CD8-positive, alpha-beta memory T cell (primary cell): Measurements from ENCODE around the gene PGBD5. TPM values are rescaled to one million over a fixed set of nuclear protein-coding genes. Genes with fewer than 3 reads are reported as not detected.

Source experiments
- CTCF ChIA-PET: fragments of 350-600 bp; sonication (Branson Sonifier 250); formaldehyde crosslinking; loops from one replicate; lab custom pipeline; 2021; ENCODE audit warnings: antibody characterized with exemption; lab: Charles Lee
- POLR2A ChIA-PET: fragments of 350-600 bp; sonication (Branson Sonifier 250); formaldehyde crosslinking; loops from one replicate; lab custom pipeline; 2021; ENCODE audit warnings: antibody characterized with exemption; lab: Charles Lee
- DNase-seq, 5 donors: peaks; one replicate each; pipeline versions ENCODE4 v3.0.0 to v3.0.0-alpha.2; 2020 to 2022; ENCODE audit warnings: mixed read lengths in 1 of 5
- H3K27ac ChIP-seq: one replicate; pipeline ENCODE4 v1.7.0; 2013; ENCODE audit warnings: low read depth, mild to moderate bottlenecking, low read length, moderate library complexity
- H3K27me3 ChIP-seq: 2 replicates; pipeline ENCODE4 v1.7.0; 2013; ENCODE audit warnings: low read length, mild to moderate bottlenecking; ENCODE audit not compliant: insufficient read depth, poor library complexity, severe bottlenecking
- H3K36me3 ChIP-seq: 2 replicates; pipeline ENCODE4 v1.7.0; 2013; ENCODE audit warnings: mild to moderate bottlenecking, low read length, moderate library complexity; ENCODE audit not compliant: insufficient read depth
- H3K4me1 ChIP-seq: 2 replicates; pipeline ENCODE4 v1.7.0; 2013; ENCODE audit warnings: mild to moderate bottlenecking, low read length, moderate library complexity; ENCODE audit not compliant: insufficient read depth
- H3K4me3 ChIP-seq: 2 replicates; pipeline ENCODE4 v1.7.0; 2013; ENCODE audit warnings: mild to moderate bottlenecking, low read length
- H3K9me3 ChIP-seq: 2 replicates; pipeline ENCODE4 v1.7.0; 2013; ENCODE audit warnings: mild to moderate bottlenecking, low read length
- H3K27ac Mint-ChIP-seq, 8 donors: one replicate each; pipeline ENCODE4 v1.8.0; 2020 to 2021; ENCODE audit warnings: mixed read lengths in 8 of 8, mild to moderate bottlenecking in 6 of 8, inconsistent platforms in 3 of 8, moderate library complexity in 3 of 8
- H3K27me3 Mint-ChIP-seq, 2 donors: one replicate each; pipeline ENCODE4 v1.8.0; 2020 to 2021; ENCODE audit warnings: mixed read lengths in 2 of 2, mild to moderate bottlenecking in 1 of 2, moderate library complexity in 1 of 2
- H3K36me3 Mint-ChIP-seq, 3 donors: one replicate each; pipeline ENCODE4 v1.8.0; 2020 to 2021; ENCODE audit warnings: mixed read lengths in 3 of 3, inconsistent platforms in 1 of 3, mild to moderate bottlenecking in 1 of 3
- H3K4me1 Mint-ChIP-seq, 3 donors: one replicate each; pipeline ENCODE4 v1.8.0; 2020 to 2021; ENCODE audit warnings: mixed read lengths in 3 of 3, inconsistent platforms in 1 of 3, mild to moderate bottlenecking in 1 of 3
- H3K4me3 Mint-ChIP-seq, 7 donors: one replicate each; pipeline ENCODE4 v1.8.0; 2020 to 2021; ENCODE audit warnings: mixed read lengths in 7 of 7, mild to moderate bottlenecking in 6 of 7, moderate library complexity in 4 of 7, inconsistent platforms in 2 of 7
- H3K9me3 Mint-ChIP-seq, 5 donors: one replicate each; pipeline ENCODE4 v1.8.0; 2020 to 2022; ENCODE audit warnings: mixed read lengths in 5 of 5, mild to moderate bottlenecking in 3 of 5, moderate library complexity in 2 of 5, inconsistent platforms in 1 of 5
- polyA plus RNA-seq: library from polyadenylated mRNA; unstranded; fragments of 300-500 nt; fragmentation: Illumina TruSeq; gene quantifications from one replicate; pipeline ENCODE4 v1.2.3, GENCODE V29; 2021
- total RNA-seq, 2 experiments: library from RNA; stranded (reverse); gene quantifications; one replicate each; pipeline ENCODE4 v1.2.3, GENCODE V29; 2021

PGBD5 gene
- total and polyA plus RNA-seq, 3 experiments from 2014 or later, result not detected

- no peak overlapping the region for H3K4me3 ChIP-seq
- DNase-seq, result no peak
- H3K9me3 ChIP-seq, result no peaks in the 10 kb centered on the region
- H3K27me3 Mint-ChIP-seq, result peaks cover 0 to 2% of the 10 kb centered on the region in 2 donors
- no peaks in the 10 kb centered on the region for H3K4me1 ChIP-seq
- H3K4me3 Mint-ChIP-seq, result no peak overlapping the region
- ChIA-PET CTCF (no interaction called here), POLR2A (no interaction called here)
- H3K36me3 Mint-ChIP-seq, result peaks cover 0 to 60% (median 4%) of the 10 kb centered on the region in 3 donors
- peaks cover 10% of the 10 kb centered on the region for H3K36me3 ChIP-seq
- peaks cover 16 to 22% (median 22%) of the 10 kb centered on the region in 3 donors for H3K4me1 Mint-ChIP-seq
- no peaks in the 10 kb centered on the region for H3K27me3 ChIP-seq
- H3K27ac Mint-ChIP-seq, result peak overlapping the region in 1 of 8 donors; percentile 21
- H3K9me3 Mint-ChIP-seq, result no peaks in the 10 kb centered on the region
- H3K27ac ChIP-seq, result no peak overlapping the region
Observed at GRCh38 chr1:230278871-230279582, 147.1 kb downstream of the PGBD5 start.

DNA sequence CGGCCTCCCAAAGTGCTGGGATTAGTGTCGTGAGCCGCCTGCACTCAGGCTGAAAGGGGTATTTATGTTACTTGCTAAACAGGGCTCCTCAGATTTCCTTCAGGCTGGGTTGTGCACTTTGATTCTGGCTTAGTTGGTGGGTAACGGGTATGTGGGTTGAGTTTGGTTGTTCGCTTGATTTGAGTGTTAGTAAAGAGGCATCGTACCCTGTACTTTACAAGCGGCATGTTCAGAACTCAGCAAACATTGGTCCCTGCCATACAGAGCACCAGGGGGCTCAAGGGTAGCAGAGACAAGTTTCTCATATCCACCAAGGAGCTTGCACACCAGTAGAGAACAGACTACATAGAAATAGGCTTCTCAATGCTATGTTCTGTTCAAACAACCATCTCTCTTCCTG is 147.8 kb downstream of the PGBD5 start:
- Histone ChIP-seq H3K9me3 (no peaks in the 10 kb centered on the region), H3K27me3 (no peaks in the 10 kb centered on the region), H3K36me3 (peaks cover 10% of the 10 kb centered on the region), H3K27ac (no peak overlapping the region), H3K4me3 (no peak overlapping the region), H3K4me1 (no peaks in the 10 kb centered on the region)
- POLR2A ChIA-PET, result no interaction called here
- no peaks in the 10 kb centered on the region for H3K9me3 Mint-ChIP-seq
- H3K27ac Mint-ChIP-seq, result peak overlapping the region in 2 of 8 donors; percentile 22 to 37
- CTCF ChIA-PET, result interaction anchor here (1.2 kb wide), 1 partner anchor 9 kb away, joined by 3 read pairs; no protein-coding TSS in a partner anchor
- peaks cover 0 to 63% (median 4%) of the 10 kb centered on the region in 3 donors for H3K36me3 Mint-ChIP-seq
- DNase-seq, result no peak
- peaks cover 0 to 2% of the 10 kb centered on the region in 2 donors for H3K27me3 Mint-ChIP-seq
- peaks cover 21 to 29% (median 28%) of the 10 kb centered on the region in 3 donors for H3K4me1 Mint-ChIP-seq
- H3K4me3 Mint-ChIP-seq, result no peak overlapping the region

- no peak overlapping the region for H3K27ac ChIP-seq
- peaks cover 0 to 63% (median 4%) of the 10 kb centered on the region in 3 donors for H3K36me3 Mint-ChIP-seq
- CTCF ChIA-PET, result interaction anchor here (1.0 to 1.2 kb wide), 2 partner anchors 8 to 29 kb away, joined by 3 read pairs; no protein-coding TSS in a partner anchor
- peak overlapping the region in 2 of 7 donors; percentile 15 to 29 for H3K4me3 Mint-ChIP-seq
- no peak overlapping the region for H3K4me3 ChIP-seq
- H3K27ac Mint-ChIP-seq, result peak overlapping the region in 7 of 8 donors; percentile 37 to 75 (median 61)
- peaks cover 10% of the 10 kb centered on the region for H3K36me3 ChIP-seq
- POLR2A ChIA-PET, result no interaction called here
- peaks cover 0 to 2% of the 10 kb centered on the region in 2 donors for H3K27me3 Mint-ChIP-seq
- peak in 1 of 5 donors; percentile 59 for DNase-seq
- H3K4me1 Mint-ChIP-seq, result peaks cover 27 to 34% (median 33%) of the 10 kb centered on the region in 3 donors
- no peaks in the 10 kb centered on the region for H3K9me3 Mint-ChIP-seq
- no peaks in the 10 kb centered on the region for H3K27me3 ChIP-seq
- H3K9me3 ChIP-seq, result no peaks in the 10 kb centered on the region
- no peaks in the 10 kb centered on the region for H3K4me1 ChIP-seq
Observed at GRCh38 chr1:230277201-230278025, 148.7 kb downstream of the PGBD5 start.

DNA sequence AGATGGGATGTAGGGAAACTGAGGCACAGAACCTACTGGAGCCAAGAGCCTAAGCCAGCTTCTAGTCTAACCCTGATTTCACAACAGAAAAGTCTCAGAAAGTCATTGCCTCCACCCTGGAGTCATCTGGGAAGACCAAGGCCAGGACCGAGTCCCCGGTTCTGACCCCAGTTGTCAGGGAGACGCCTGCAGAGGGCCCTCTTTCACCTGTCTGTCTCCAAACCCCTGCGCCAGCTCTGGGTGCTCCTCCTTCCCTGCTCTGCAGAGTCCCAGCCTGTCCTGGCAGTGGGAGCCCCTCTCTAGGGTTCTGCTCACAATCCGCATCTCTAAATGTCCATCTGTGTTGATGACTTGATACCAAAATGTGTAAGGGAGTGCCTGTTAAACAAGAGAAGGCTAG is 149.7 kb downstream of the PGBD5 start:
- Mint-ChIP-seq H3K4me3 (no peak overlapping the region), H3K27ac (no peak overlapping the region), H3K9me3 (no peaks in the 10 kb centered on the region), H3K36me3 (peaks cover 0 to 59% (median 4%) of the 10 kb centered on the region in 3 donors), H3K27me3 (peaks cover 0 to 2% of the 10 kb centered on the region in 2 donors), H3K4me1 (peaks cover 23 to 27% (median 25%) of the 10 kb centered on the region in 3 donors)
- no peak overlapping the region for H3K27ac ChIP-seq
- no peaks in the 10 kb centered on the region for H3K9me3 ChIP-seq
- no peak overlapping the region for H3K4me3 ChIP-seq
- H3K4me1 ChIP-seq, result no peaks in the 10 kb centered on the region
- ChIA-PET POLR2A (no interaction called here), CTCF (interaction anchor here (1.0 kb wide), 1 partner anchor 30 kb away, joined by 3 read pairs; no protein-coding TSS in a partner anchor)
- no peaks in the 10 kb centered on the region for H3K27me3 ChIP-seq
- H3K36me3 ChIP-seq, result peaks cover 10% of the 10 kb centered on the region
- no peak for DNase-seq

- peaks cover 0 to 46% (median 2%) of the 10 kb centered on the region in 3 donors for H3K36me3 Mint-ChIP-seq
- Histone ChIP-seq H3K27me3 (no peaks in the 10 kb centered on the region), H3K4me1 (peaks cover 11% of the 10 kb centered on the region), H3K4me3 (no peak overlapping the region), H3K36me3 (peaks cover 6% of the 10 kb centered on the region), H3K9me3 (no peaks in the 10 kb centered on the region), H3K27ac (no peak overlapping the region)
- H3K27ac Mint-ChIP-seq, result peak overlapping the region in 5 of 8 donors; percentile 75 to 87 (median 82)
- H3K9me3 Mint-ChIP-seq, result no peaks in the 10 kb centered on the region
- POLR2A ChIA-PET, result no interaction called here
- peak in 1 of 5 donors; percentile 29 for DNase-seq
- H3K4me1 Mint-ChIP-seq, result peaks cover 35 to 43% (median 42%) of the 10 kb centered on the region in 3 donors
- peak overlapping the region in 6 of 7 donors; percentile 28 to 88 (median 72) for H3K4me3 Mint-ChIP-seq
- CTCF ChIA-PET, result no interaction called here
- H3K27me3 Mint-ChIP-seq, result peaks cover 0 to 2% of the 10 kb centered on the region in 2 donors
Observed at GRCh38 chr1:230274254-230274653, 151.9 kb downstream of the PGBD5 start.

DNA sequence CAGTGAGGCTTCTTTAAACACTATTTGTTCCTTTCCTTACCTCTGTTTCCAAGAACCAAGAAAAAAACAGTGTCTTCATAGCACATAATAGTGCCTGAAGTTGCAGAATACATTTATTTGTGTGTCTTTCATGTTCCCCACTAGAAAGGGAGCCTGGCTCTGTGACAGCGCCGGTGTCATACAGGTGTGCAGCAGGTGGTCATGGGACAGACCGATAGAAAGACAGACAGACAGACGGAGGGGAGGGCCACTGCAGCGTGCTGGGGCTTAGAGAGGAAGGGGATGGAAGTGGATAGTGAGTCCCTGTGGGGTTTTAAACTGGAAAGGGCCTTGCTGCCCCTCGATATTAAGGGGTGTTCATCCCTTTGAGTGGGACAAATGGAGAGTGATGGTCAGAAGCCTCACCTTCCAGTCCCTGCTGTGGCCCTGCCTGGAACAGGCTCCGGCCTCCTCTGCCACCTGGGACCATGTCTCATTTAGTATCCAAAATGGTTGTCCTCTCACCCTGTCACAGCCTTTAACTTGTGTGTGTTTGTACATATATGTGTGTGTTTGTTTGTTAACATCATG is 152.9 kb downstream of the PGBD5 start:
- CTCF ChIA-PET, result no interaction called here
- peaks cover 0 to 38% (median 2%) of the 10 kb centered on the region in 3 donors for H3K36me3 Mint-ChIP-seq
- H3K9me3 Mint-ChIP-seq, result no peaks in the 10 kb centered on the region
- peak overlapping the region in 3 of 7 donors; percentile 14 to 44 (median 40) for H3K4me3 Mint-ChIP-seq
- no peaks in the 10 kb centered on the region for H3K27me3 Mint-ChIP-seq
- peak in 1 of 5 donors; percentile 20 for DNase-seq
- H3K4me1 Mint-ChIP-seq, result peaks cover 35 to 45% (median 44%) of the 10 kb centered on the region in 3 donors
- H3K27me3 ChIP-seq, result no peaks in the 10 kb centered on the region
- H3K27ac Mint-ChIP-seq, result peak overlapping the region in 6 of 8 donors; percentile 9 to 89 (median 74)
- H3K27ac ChIP-seq, result no peak overlapping the region
- POLR2A ChIA-PET, result interaction anchor here (0.5 kb wide), 1 partner anchor 18 kb away, joined by 3 read pairs; no protein-coding TSS in a partner anchor
- peaks cover 3% of the 10 kb centered on the region for H3K36me3 ChIP-seq
- H3K4me3 ChIP-seq, result no peak overlapping the region
- peaks cover 11% of the 10 kb centered on the region for H3K4me1 ChIP-seq
- no peaks in the 10 kb centered on the region for H3K9me3 ChIP-seq

- no peaks in the 10 kb centered on the region for H3K9me3 ChIP-seq
- ChIA-PET POLR2A (no interaction called here), CTCF (no interaction called here)
- Mint-ChIP-seq H3K4me1 (peaks cover 35 to 50% (median 44%) of the 10 kb centered on the region in 3 donors), H3K36me3 (peaks cover 0 to 38% (median 4%) of the 10 kb centered on the region in 3 donors), H3K9me3 (no peaks in the 10 kb centered on the region), H3K27me3 (no peaks in the 10 kb centered on the region), H3K27ac (peak overlapping the region in 2 of 8 donors; percentile 6 to 15), H3K4me3 (no peak overlapping the region)
- H3K36me3 ChIP-seq, result peaks cover 3% of the 10 kb centered on the region
- H3K4me1 ChIP-seq, result peaks cover 11% of the 10 kb centered on the region
- H3K27ac ChIP-seq, result no peak overlapping the region
- H3K27me3 ChIP-seq, result no peaks in the 10 kb centered on the region
- H3K4me3 ChIP-seq, result no peak overlapping the region
- no peak for DNase-seq
Observed at GRCh38 chr1:230272557-230272956, 153.6 kb downstream of the PGBD5 start.
